NCI-H2081 treated with DMSO at 0.1 percent for 48 hours (cell line): Measurements from ENCODE around the gene ANKRD26.

Experiments used
- DNase-seq: peaks from one replicate; lab custom pipeline; 2025; lab: John Stamatoyannopoulos, UW

ANKRD26 gene

DNA sequence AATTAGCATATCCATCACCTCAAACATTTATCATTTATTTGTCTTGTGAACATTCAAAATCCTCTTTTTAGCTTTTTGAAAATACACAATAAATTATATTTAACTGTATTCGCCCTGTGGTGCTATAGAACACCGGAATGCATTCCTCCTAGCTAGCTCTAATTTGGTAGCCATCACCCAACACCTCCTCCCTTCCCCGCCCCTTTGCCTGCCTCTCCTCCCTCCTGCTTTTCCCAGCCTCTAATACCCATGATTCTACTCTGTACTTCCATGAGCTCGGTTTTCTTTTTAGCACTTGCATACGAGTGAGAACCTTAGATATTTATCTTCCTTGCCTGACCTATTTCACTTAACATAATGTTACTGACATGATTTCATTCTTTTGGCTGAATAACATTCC lies 80.1 kb downstream of the ANKRD26 start:
- no peak for DNase-seq

DNA sequence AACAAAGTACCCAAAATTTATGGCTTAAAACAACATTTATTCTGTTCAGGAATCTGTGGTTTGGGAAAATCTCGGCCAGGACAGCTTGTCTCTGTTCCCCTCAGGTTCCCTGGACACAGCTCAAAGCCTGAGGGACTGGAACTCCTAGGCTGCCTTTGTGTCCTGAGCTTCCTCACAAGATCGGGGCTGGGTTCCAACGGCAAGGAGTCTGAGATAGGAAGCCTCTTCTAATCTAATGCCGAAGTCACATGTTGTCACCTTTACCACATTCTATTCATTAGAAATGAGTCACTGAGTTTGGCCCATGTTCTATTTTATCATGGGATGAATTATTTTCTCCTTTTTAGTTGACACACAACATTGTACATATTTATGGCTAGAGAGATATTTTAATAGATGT lies 80.5 kb downstream of the ANKRD26 start:
- no peak for DNase-seq

DNA sequence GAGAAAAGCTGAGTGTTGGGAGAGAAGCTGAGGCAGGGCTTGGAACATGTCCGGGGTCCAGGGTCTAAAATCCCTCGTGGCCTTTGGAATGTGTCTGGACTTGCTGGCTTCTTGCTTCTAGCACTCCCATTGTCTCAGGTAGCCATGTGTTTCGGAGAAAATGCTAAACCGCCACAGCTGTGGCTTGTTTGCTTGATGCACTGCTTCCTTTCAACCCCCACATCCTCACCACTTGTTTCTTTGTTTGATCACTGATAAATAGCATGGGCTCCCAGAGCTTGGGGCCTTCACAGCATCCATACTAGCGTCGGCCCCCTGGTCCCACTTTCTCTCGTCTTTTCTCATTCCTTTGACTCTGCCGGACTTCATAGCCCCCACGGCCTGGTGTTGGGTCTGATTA lies 102.7 kb downstream of the ANKRD26 start:
- DNase-seq: no peak

DNA sequence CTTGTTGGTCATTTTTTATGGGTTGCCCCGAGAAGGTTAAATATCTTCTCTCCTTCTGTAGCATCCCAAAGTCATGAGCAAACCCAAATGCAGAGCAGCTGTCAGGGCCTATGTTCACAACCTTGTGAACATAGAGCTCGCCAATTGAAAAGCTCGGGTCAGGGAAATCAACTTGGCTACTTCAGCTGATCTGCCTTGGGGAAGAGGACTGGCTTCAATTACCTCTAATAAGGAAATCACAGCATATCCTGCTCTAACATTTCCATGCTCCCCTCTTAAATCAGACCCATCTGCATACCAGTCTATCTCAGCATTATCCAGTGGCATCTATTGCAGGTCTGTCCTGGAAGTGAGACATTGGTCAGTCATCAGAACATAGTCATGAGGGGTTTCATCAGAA lies 105.6 kb downstream of the ANKRD26 start:
- DNase-seq: no peak

DNA sequence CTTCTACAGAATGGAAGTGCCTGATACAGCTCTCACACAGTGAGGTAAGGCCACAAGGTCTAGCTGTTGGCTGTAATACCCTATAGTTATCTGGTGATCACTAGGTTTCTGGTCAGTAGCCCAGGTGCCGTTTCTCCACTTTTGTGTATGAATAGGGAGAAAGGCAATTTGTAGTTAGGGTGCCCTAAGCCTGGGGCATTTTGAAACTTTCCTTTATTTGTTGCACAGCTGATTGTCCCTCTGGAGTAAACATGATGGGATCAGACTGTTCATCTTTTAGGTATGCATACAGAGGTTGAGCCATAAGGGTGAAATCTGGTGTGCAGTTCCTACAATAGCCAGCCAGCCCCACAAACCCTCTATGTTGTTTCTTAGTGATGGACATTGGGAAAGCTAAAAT lies 112.4 kb downstream of the ANKRD26 start:
- DNase-seq: no peak

DNA sequence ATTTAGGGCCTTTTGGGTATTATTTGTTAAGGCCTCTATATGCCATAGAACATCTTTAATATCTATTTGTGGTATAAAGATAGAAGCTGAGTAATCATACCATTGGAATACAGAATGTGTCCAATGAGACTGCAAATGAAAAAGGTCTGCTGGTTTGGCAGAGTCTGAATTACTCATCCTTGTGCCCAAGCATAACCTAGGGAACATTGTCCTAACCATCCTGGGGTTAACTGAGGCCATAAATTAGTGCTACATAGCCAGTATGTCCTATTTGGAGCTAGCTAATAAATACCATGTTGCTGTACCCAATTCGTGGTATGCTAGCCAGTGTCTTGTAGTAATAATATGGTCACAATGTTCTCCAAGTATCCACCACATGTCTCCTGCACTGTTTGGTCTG lies 117.1 kb downstream of the ANKRD26 start:
- no peak for DNase-seq

DNA sequence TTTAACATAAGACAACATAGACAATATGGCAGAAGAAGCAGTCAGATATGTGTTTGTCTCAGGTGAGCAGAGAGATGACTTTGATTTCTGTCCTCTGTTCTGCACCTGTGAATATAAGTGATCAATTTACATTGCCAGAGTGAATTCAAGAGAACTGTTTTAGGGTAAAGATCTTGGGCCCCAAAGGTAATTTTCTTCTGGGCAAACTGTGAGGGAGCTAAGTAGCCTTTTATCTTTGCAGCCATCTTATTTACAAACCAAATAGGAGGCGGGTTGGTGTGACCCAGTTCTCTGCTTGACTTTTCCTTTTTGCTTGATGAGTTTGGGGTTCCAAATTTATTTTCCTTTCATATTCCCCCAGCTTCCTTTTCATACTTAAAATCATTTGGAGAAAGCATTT lies 118.2 kb downstream of the ANKRD26 start:
- no peak for DNase-seq

DNA sequence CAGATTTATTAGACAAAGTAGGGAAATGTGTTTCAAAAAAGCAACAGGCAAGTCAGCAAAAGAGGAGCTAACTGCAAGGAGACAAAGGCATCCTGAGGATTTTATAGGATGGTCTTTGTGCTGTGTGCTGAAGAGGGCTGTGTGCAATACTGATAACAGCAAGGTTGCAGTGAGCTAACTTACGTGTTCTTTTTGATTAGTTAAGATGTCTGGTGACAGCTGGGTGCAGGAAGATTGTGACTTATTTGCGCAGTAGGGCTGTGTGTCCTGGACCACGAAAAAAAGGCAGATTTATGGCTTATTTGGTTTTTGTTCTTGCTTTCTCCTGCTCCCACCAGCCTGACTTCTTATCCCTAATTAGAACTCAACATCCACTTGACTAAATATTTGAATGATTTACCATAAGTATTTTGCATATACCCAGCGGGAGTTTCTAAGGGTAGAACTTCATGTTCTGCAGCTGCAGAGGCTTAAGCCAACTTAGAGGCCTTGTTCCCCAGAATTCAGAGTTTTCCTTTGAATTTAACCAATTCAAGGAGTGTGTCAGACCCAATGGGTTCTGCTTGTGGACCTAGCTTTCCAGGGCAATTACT lies 119.0 kb downstream of the ANKRD26 start:
- DNase-seq: no peak

DNA sequence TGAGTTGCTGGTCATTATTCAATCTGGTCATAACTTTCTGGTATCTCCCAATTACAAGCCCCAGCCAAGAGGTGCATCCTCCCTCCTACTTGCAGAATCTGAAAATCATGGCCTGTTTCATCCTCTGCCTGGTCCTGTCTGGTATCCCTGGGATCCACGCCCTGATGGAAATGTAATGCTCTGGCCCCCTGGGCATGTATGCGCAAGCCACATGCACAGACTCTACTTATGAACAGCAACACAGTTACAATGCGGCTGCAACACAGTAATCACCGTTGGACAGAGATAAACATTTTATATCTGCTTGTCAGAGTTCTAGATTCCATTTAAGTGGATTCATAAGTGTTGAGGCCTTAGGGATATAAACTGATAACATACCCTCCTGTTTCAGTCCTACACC lies 121.8 kb downstream of the ANKRD26 start:
- DNase-seq: no peak

DNA sequence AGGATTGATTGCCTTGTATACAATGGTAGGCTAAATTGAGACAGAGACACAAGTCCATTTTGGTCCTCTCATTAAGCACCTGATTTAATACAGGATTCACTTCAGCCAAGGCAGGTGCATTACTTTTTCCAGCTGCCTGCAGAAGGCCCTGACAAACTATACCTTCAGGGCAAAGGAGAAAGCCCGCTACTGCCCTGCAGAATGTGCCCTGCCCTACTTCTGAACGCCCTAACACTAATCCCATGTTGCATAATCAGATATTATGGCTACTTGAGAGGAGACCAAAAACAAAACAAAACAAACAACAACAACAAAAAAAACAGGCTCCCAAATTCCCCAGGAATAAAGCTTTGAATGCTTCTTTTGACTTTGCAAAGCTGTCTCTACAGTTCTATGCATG lies 122.7 kb downstream of the ANKRD26 start:
- no peak for DNase-seq

DNA sequence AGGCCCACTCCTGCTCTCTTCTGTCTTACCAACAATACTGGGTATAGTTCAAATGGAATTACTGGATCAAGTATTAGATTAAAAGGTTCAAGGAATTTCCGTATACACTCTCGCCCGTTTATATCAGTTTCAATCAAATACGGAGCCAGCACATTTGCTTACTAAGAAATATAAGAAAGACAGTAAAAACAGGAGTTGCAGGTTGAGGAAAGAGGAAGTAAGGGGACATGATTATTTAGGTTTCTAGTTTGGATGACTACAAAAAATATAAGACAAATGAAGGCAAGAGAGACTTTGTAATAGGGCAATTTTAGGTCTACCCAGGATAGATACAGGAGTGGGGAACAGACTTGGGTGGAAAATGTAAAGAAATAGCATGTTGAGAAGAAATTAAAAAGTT lies 129.6 kb downstream of the ANKRD26 start:
- no peak for DNase-seq

DNA sequence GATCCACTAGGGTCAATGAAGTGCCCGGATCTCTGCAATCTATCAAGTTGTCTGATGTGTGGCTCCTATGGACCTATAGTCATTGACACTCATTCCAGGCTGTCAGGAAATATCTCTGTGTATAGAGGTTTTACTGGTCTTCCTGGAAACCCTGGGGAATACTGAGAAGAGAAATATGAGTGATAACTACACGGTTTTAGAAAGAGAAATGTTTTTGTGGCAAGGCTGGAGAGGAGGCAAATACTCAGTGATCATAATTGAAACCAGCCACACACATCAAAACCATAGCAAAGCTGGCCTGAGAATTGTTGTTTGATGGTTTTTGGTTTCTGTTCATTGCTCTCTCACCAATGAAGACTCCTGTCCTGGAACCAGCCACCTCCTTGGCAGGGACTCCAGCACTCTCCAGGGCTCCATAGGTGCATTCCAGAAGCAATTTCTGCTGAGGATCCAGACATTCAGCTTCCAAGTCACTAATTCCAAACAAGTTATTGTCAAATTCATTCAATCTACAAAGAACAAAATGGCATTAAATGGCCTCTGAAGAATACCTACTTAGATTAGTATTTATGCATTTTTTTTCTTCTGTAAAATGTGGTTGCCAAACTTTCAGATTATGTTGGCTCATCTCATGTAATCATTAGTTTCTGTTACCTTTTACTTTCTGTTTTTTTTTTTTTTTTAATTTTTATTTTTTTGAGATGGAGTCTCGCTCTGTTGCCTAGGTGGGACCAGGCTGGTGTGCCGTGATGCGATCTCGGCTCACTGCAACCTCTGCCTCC lies 131.0 kb downstream of the ANKRD26 start:
- no peak for DNase-seq

DNA sequence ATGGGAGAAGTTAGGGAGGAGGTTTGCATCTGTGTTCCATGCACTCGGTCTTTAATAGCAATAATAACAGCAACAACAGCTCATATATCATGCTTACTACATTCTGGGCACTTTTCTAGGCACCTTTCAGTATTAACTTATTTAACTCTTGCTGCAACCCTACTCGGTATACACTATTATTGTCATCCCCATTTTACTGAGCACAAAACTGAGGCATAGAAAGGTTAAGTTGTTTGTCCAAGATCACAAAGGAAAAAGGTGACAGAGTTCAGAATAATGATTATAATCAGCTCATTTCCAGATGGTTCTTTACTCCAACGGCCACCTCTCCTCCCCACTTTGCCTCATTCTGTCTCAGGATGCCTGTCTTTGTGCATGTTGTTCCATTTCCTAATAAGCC lies 137.5 kb downstream of the ANKRD26 start:
- DNase-seq: no peak

DNA sequence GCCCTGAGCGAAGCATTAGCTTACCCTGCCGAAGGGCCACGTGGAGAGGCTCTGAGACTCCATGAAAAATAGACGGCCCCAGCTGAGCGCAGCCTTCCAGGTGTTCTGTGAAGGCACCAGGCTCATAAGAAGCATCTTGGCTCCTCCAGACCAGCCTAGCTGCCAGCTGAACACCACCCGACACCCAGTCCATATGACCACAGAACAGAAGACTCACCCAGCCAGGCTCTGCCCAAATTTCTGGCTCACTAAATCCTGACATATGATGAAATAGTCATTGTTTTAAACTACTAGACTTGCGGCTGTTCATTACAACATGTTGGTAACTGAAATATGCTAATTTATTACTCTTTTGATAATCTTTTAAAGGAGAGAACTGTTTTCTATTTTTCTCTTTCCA lies 140.0 kb downstream of the ANKRD26 start:
- no peak for DNase-seq

DNA sequence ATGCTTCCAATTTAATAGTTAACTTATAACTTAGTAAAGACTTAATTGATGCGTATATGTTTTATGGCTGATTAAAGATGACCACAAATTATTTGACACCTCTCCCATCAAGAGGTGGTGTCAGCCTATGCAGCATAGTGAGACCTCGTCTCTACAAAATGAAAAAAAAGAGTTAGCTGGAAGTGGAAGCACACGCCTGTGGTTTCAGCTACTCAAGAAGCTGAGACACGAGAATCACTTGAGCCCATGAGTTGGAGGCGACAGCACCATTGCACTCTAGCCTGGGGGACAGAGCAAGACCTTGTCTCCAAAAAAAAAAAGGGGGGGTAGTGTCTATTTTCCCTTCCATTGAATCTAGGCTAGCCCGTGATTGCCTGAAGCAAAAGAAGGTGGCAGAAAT lies 140.5 kb downstream of the ANKRD26 start:
- no peak for DNase-seq
